HG03280 (cell line): ENCODE results near the gene NAXD.

Source experiments
- ATAC-seq: cut with Tn5 transposase; IDR thresholded peaks from one replicate; pipeline ENCODE4 v1.9.1; 2021; ENCODE audit warnings: mild to moderate bottlenecking, moderate library complexity; ENCODE audit not compliant: unreplicated experiment

Gene NAXD

DNA sequence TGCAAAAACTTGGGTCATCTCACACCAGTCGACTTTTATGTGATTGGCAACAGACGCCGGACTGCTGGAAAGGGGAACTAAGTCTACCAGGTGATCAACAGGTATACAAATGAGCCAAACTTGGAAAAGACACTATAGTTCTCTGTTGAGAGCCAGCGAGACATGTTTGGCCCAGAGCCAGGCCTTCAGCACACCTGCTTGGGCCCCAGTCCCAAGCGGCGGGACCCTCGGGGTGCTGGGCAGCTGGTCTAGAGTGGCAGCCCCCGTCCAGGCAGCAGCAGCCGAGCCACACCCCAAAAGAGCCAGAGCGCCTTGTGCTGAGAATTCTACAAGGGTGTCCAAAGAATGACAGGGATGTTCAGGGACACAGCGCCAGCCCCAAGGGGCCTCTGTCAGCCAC lies 28.0 kb downstream of the NAXD start:
- no peak for ATAC-seq

- ATAC-seq: no peak
Observed at GRCh38 chr13:110643768-110644421, 28.6 kb downstream of the NAXD start.

DNA sequence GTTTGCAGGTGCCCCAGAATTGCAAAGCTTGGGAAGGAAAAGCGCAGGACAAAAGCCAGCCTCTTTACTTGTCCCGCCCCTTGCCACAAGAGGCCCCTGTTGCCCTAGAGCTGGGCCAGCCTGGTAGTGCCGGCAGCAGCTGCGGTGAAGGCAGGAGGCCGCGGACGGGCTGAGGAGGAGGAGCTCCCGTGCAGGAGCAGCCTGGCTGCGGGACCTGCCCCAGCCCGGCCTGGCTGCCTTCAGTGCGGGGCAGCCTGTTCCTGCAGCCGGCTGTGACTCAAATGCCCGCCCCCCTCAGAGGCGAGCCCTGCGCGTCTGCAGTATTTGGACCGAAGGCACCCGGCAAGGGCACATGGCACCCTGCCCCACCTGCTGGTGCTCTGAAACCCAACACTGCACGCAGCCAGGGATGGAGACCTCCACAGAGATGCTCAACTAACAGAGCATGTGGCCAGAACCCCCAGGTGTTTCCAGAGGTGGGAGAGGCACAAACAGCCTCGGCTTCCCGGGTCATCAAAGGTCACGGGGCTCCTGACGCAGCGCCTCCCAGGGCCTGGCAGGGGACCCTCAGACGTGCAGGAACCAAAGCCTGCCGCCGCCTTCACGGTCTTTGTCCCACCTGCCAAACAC lies 29.7 kb downstream of the NAXD start:
- ATAC-seq: no peak

- no peak for ATAC-seq
Observed at GRCh38 chr13:110645750-110646149, 30.4 kb downstream of the NAXD start.

- no peak for ATAC-seq
Observed at GRCh38 chr13:110646442-110647364, 31.4 kb downstream of the NAXD start.

DNA sequence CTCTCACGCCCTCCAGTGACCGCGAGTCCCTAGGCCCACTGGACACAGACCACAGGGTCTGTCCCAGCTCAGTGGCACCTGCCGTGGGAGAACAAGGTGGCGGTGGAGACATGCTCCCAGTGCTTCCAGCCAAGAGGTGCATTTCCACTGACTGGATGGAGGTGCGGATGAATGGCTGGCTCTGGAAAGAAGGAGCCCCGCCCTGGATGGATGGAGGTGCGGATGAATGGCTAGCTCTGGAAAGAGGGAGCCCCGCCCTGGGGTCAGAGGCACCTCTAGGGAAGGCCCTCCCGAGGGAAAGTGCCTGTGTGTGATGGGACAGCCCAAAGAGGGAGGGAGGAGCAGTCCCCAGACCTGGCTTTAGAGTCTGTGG lies 32.0 kb downstream of the NAXD start:
- ATAC-seq: no peak

DNA sequence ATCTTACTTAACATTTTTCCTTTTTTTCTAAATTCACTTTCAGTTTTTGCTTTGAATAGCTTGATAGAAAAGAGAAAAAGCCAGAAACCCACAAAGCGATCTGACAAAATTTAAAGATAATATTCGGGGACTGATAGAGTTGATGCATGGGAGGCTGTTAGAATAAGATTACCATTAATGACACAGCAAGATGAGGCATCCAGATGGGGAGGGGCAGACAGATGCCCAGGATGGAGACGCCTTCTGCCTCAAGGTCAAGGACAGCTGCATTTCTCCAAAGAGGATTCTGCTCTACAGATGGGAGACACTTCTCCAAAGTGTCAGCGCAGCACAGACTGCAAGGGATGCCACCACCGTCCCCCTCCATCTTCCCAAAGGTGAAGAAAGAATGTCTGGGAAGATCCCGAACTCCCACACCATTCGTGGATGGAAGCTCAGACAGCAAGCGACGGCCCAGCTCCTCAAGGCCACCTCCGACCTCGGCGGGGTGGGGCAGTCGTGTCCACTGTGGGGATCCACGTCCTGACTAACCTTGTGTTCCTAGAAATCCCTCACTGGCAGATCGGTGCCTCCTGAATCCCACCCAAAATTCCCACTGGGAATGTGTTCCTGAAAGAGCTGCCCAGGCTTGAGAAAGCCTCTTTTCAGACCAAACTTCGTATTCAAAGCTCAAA lies 32.9 kb downstream of the NAXD start:
- ATAC-seq: no peak

DNA sequence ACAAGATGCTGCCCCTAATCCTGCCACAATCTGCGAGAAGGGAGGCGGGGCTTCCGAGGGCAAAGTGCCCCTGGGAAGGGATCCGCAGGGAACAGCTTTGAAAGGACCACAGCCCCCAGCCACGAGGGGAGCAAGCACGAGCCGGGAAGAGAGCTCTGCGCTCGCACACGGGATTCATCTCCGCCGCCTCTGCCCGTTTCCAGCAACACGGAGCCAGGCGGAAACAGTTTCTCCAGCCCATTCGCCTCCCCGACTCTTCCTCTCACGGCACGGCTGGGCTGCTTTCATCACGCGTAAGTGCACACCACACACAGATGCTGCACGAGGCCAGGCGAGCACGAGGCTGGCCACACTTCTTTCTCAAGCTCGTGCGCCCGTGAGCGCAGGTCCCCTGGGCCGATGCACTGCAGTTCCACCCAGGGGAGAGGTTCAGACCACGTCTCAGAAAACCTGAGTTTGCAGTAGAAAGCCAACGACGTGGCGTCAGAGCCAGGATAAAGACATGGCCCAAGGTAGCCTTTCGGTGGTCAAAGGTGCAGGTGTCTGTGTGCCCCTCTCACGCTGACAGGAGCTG lies 33.6 kb downstream of the NAXD start:
- no peak for ATAC-seq

DNA sequence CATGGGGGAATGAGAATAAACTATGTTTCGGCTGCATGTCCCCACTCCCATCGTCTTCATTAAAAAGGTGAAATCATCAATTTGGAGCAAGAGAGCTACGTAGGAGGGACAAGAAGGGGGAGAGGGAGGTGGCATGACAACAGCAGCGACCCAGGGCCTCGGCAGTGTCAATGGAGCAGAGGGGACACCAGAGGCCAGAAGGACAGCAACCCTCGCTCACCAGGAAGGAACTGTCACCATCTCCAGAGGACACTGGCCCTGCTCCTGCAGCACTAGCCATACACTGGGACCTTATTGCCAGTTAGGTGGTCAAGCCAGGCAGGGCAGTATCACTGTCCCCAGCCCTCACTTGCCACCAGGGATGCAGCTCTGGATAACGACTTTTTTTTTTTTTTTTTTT lies 34.2 kb downstream of the NAXD start:
- no peak for ATAC-seq

GRCh38 chr13:110650436-110650835 lies 35.1 kb downstream of the NAXD start:
- ATAC-seq: no peak

DNA sequence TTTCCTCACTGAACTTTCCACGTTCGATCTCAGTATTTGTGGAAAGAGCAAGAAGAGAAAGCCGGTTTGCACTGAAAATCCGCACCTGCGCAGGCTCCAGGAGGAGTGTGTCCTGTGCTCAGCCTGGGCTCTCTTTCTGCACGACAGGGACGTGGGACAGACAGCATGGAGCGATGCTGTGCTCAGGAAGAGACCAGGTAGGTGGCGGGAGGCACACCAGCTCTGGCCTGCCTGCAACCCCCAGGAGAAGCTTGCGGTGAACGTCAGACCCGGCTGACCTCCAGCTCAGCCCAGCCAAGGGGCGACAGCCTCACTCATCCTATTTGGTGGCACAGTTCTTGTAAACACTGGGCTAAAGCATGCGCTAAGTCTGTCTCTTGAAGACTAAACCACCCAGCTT lies 35.9 kb downstream of the NAXD start:
- ATAC-seq: no peak

GRCh38 chr13:110651726-110652230 lies 36.4 kb downstream of the NAXD start:
- no peak for ATAC-seq

DNA sequence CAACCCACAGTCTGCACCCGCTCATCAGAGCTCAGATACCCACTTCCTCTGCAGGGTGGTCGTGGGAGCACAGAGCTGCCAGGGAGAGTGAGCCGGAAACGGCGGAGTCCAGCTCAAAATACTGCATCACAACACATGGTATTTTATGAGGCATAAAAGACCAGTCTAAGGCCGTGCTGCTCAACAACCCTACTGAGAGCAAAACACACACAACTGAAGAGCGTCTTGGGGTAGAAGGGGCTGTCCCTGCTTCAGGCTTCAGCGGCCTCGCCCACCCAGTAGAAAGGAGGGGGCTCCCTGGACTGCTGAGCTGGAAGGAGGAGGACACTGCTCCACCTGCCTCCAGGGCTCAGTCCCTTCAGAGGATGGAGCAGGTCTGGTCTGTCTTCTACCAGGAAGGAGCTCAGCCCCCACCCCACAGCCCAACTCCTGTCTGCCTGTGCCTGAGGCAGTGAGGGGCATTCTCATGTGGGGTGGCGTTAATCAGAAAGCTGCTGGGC lies 36.9 kb downstream of the NAXD start:
- ATAC-seq: no peak

DNA sequence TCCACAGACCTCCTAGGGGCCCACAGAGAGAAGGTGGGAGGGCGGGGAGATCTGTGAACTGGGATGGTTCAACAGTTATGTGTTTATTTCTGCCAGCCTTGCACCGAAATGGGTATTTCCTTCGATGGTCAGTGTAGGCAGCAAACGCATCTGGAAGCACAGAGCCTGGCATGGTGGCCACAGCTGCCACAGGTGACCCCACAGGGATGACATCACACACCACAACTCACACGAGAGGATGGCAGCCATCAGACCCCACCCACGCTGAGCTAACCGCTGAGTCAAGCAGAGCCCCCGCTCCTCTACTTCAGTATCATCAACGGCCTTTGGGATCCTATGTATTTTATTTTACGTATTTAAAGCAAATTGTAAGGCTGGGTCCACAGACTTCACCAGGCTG lies 37.4 kb downstream of the NAXD start:
- no peak for ATAC-seq

GRCh38 chr13:110653271-110653670 lies 37.9 kb downstream of the NAXD start:
- no peak for ATAC-seq

GRCh38 chr13:110653851-110654250 lies 38.5 kb downstream of the NAXD start:
- no peak for ATAC-seq

- no peak for ATAC-seq
Observed at GRCh38 chr13:110657196-110657595, 41.9 kb downstream of the NAXD start.

- ATAC-seq: peak; percentile 85
Observed at GRCh38 chr13:110658218-110658911, 43.0 kb downstream of the NAXD start.

DNA sequence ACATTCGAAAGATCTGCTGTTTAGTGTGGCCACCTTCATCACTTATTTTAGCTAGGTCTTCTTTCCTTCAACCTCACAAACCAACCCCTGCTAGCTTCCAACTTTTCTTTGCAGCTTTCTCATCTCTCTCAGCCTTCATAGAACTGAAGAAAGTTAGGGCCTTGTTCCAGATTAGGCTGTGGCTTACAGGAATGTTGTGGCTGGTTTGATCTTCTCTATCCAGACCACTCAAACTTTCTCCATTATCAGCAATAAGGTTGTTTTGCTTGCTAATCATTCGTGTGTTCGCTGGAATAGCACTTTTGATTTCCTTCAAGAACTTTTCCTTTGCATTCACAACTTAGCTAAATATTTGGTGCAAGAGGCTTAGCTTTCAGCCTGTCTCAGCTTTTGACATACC lies 45.9 kb downstream of the NAXD start:
- no peak for ATAC-seq

DNA sequence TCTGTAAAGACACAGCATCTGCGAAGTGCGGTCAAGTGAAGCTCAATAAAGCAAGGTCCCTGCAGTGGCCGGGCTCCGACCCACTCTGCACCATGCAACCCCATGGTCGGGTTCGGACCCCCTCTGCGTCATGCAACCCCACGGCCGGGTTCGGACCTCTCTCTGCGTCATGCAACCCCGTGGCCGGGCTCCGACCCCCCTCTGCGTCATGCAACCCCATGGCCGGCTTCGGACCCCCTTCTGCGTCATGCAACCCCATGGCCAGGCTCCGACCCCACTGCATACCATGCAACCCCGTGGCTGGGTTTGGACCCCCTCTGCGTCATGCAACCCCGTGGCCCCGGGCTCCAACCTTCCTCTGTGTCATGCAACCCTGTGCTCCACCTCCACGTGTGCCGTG lies 46.7 kb downstream of the NAXD start:
- no peak for ATAC-seq
